A204.1 (cell line): ENCODE results near the gene ZSWIM5.
"Not testable (repeated sequence)": the region's sequence is repeated elsewhere in the genome, so short reads cannot be mapped to it uniquely, and the experiment has no call there.

Experiments
- FAIRE-seq: peaks from 2 replicates; lab custom pipeline; 2012; peaks lifted over from hg19 to GRCh38; lab: Jason Lieb, UNC

ZSWIM5 gene

DNA sequence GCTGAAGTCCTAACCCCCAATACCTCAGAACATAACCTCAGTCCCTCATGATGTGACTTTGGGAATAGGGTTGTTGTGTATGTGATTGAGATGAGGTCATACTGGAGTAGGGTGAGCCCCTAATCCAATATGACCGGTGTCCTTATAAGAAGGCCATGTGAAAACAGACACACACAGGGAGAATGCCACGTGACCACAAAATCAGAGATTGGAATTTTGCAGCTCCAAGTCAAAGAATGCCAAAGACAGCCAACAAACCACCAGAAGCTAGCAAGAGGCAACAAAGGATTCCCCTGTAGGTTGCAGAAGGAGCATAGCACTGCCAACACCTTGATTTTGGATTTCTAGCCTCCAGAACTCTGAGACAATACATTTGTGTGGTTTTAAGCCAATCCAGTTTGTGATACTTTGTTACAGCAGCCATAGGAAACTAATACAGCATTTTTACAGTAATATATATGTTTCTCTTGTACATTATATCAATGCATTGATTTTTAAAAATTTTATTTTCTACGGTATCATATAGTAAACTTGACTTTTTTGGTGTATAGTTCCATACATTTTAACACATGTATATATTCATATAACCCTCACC, 5.4 kb downstream of the ZSWIM5 start:
- no peak for FAIRE-seq

DNA sequence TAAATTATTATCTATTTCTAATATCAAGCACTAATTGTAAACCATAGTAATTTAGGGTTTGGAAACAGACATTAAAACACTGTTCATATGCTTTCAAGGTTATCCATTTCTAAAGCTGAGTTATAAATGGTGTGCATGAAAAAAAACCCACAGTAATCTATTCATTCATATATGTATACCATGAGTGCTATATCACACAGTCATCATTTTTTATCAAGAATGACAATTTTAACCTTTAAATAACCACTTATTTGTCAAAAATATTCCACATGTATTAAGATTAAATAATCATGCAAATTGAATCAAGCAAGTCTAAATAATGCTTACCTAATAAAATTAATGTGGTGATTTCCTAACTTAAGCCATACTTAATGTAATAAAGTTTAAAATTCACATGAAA, 6.0 kb downstream of the ZSWIM5 start:
- no peak for FAIRE-seq

DNA sequence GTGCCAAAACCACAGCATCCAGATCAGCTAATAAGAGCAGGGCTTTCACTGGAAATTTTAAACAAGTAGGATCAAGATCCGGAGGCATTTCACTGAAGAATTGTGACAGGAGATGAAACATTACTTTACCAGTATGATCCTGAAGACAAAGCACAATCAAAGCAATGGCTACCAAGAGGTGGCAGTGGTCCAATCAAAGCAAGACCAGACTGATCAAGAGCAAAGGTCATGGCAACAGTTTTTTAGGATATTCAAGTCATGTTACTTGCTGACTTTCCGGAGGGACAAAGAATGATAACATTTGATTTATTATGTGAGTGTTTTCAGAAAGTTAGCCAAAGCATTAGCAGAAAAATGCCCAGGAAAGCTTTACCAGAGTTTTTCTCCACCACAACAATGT, 8.2 kb downstream of the ZSWIM5 start:
- FAIRE-seq: no peak

DNA sequence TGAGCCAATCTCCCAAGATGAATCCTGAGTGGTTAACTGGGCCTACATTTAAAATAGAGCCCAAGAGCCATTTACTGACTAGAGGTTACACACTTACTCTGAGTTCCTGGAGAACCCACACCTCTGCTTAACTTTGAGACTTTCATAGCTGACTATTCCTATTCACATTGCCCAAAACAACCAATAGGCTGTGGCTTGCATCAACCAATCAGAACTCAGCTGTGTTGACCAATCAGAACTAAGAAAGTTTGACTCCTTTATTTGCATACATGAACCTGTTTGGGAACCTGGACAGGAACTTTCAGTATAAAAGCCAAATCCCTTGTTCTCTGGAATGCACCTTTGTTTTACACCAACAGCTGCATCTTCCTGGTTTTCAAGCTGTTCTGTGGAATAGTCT, 9.5 kb downstream of the ZSWIM5 start:
- FAIRE-seq: no peak

DNA sequence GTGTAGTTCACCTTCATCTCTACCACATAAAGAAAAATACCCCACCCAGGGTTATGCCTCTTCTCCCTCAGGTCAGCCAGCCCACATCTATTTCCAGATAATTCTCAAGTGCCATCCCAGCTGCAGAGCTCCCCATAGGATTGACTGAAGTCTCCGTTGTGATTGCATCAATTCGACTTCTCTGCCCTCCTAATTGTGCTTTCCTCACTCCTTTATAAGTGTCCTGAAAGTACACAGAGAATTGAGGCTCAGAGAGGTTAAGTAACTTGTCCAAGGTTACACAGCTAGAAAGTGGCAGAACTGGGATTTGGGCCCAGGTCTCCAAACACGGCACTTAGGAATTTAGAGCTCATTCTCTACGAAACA, 15.0 kb downstream of the ZSWIM5 start:
- FAIRE-seq: no peak

DNA sequence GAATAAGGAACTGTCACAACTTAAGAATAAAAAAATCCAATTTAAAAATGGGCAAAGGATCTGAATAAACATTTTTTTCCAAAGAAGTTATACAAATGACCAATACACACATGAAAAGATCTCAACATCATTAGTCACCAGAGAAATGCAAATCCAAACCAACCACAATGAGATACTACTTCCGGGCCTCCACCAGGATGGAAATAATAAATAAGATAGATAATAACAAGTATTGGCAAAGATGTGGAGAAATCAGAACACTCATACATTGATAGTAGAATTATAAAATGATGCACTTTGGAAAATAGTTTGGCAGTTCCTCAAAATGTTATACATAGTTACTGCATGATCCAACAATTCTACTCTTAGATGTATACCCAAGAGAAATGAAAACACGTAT, 18.7 kb downstream of the ZSWIM5 start:
- FAIRE-seq: no peak

DNA sequence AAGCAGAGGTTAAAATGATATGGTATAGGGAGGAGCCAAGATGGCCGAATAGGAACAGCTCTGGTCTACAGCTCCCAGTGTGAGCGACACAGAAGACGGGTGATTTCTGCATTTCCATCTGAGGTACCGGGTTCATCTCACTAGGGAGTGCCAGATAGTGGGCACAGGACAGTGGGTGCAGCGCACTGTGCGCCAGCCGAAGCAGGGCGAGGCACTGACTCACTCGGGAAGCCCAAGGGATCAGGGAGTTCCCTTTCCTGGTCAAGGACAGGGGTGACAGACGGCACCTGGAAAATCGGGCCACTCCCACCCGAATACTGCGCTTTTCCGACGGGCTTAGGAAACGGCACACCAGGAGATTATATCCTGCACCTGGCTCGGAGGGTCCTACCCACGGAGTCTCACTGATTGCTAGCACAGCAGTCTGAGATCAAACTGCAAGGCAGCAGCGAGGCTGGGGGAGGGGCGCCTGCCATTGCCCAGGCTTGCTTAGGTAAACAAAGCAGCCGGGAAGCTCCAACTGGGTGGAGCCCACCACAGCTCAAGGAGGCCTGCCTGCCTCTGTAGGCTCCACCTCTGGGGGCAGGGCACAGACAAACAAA, 26.4 kb downstream of the ZSWIM5 start:
- FAIRE-seq: not testable (repeated sequence)

DNA sequence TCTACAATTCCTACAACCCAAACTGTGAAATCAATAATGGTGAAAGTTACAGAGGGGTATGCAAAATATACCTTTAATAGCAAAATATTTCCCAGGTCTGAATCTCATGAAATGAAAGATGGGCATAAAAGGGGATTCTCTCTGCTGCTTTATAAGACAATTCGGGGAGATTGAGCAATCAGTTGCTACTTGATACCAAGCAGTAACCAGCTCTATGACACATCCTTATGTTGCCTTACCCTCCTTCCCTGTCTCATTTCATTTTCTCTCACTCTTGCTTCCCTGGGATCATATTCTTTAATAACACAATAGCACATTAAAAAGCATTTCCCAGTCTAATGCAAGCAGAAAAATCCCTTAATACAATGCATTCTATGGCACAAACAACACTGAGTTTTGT, 29.0 kb downstream of the ZSWIM5 start:
- FAIRE-seq: no peak

DNA sequence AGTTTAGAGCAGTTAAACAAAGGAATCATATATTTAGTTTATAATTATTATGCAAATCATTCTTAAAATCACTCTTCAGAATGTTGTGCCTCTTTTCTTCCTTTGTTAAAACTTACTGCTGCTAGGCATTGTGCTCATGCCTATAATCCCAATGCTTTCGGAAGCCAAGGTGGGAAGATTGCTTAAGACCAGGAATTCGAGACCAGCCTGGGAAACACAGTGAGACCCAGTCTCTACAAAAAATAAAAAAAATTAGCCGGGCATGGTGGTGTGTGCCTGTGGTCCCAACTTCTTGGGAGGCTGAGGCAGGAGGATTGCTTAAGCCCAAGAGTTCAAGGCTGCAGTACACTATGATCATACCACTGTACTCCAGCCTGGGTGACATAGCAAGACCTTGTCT, 33.6 kb downstream of the ZSWIM5 start:
- FAIRE-seq: no peak

DNA sequence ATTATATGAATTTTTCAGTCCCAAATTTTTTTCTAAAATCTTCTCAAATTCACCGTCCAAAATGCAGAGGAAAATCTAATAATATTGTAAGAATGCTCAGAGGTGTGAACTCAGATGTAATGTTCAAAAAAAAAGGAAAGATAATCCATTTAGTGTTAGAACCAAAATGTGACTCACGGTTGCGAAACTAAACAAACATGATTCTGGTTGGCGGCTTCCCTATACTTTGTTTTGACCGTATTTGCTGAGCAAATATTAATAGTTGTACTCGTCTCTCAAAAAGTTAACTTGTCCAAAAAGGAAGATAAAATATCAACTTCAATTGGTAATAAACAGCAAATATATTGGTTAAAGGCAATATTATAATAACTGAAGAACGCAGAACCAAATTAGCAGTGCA, 34.4 kb downstream of the ZSWIM5 start:
- no peak for FAIRE-seq

DNA sequence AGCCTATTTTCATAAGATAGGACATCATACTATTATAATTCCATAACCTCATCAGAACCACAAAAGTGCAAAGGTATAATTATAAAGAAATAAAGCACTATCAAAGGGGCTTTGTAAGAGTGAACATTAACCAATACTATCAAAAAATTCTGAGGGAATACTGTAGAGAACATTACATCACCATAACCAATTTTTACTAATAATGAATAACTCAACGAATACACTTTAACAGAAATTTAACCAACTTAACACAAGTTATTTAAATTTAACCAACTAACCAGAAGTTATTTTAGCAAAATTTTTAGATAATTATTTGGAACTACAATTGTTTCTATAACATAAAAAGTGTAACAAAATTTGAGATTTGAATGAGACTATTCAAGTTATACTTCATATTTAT, 34.8 kb downstream of the ZSWIM5 start:
- peak; percentile 34 for FAIRE-seq

DNA sequence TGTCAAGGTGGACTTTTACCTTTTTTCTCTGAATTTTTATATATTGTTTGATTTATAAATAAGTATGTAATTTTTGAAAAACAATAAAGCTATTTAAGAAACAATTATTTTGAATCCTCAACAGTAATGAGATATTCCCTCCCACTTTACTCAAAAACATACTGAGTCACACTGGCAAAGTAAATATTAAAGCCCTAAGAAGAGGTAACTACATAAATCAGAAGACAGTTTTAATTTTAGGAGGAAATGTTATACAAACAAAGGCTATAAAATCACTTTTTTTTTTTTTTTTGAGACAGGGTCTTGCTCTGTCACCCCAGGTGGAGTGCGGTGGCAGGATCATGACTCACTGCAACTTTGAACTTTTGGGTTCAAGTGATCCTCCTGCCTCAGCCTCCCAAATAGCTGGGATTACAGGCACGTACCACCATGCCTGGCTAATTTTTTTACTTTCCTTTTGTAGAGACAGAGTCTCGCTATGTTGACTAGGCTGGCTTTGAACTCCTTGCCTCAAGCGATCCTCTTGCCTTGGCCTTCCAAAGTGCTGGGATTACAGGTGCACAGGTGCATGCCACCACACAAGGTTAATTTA, 36.2 kb downstream of the ZSWIM5 start:
- peak; percentile 9 for FAIRE-seq

DNA sequence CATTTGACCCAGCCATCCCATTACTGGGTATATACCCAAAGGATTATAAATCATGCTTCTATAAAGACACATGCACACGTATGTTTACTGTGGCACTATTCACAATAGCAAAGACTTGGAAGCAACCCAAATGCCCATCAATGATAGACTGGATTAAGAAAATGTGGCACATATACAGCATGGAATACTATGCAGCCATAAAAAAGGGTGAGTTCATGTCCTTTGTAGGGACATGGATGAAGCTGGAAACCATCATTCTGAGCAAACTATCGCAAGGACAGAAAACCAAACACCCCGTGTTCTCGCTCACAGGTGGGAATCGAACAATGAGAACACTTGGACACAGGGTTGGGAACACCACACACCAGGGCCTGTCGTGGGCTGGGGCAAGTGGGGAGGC, 38.5 kb downstream of the ZSWIM5 start:
- FAIRE-seq: not testable (repeated sequence)

DNA sequence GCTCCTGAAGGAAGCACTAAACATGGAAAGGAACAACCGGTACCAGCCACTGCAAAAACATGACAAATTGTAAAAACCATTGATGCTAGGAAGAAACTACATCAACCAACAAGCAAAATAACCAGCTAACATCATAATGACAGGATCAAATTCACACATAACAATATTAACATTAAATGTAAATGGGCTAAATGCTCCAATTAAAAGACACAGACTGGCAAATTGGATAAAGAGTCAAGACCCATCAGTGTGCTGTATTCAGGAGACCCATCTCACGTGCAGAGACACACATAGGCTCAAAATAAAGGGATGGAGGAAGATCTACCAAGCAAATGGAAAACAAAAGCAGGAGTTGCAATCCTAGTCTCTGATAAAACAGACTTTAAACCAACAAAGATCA, 42.1 kb downstream of the ZSWIM5 start:
- not testable (repeated sequence) for FAIRE-seq

DNA sequence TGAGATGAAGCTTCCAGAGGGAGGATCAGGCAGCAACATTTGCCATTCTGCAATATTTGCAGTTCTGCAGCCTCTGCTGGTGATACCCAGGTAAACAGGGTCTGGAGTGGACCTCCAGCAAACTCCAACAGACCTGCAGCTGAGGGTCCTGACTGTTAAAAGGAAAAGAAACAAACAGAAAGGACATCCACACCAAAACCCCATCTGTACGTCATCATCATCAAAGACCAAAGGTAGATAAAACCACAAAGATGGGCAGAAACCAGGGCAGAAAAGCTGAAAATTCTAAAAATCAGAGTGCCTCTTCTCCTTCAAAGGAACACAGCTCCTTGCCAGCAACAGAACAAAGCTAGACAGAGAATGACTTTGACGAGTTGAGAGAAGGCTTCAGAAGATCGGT, 43.3 kb downstream of the ZSWIM5 start:
- not testable (repeated sequence) for FAIRE-seq

DNA sequence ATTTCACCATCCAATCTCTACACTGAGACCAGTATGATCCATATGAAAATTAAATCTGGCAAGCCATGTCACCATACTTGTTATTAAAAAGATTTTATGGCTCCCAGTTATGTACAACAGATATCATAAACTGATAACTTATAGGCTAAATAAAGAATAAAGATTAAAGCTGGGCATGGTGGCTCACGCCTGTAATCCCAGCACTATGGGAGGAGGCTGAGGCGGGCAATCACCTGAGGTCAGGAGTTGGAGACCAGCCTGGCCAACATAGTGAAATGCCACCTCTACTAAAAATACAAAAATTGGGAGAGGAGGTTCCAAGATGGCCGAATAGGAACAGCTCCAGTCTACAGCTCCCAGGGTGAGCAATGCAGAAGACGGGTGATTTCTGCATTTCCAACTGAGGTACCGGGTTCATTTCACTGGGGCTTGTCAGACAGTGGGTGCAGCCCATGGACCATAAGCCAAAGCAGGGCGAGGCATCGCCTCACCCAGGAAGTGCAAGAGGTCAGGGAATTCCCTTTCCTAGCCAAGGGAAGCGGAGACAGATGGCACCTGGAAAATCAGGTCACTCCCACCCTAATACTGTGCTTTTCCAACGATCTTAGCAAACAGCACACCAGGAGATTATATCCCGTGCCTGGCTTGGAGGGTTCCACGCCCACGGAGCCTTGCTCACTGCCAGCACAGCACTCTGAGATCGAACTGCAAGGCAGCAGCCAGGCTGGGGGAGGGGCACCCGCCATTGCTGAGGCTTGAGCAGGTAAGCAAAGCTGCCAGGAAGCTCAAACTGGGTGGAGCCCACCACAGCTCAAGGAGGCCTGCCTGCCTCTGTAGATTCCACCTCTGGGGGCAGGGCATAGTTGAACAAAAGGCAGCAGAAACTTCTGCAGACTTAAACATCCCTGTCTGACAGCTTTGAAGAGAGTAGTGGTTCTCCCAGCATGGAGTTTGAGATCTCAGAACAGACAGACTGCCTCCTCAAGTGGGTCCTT, 44.1 kb downstream of the ZSWIM5 start:
- not testable (repeated sequence) for FAIRE-seq

DNA sequence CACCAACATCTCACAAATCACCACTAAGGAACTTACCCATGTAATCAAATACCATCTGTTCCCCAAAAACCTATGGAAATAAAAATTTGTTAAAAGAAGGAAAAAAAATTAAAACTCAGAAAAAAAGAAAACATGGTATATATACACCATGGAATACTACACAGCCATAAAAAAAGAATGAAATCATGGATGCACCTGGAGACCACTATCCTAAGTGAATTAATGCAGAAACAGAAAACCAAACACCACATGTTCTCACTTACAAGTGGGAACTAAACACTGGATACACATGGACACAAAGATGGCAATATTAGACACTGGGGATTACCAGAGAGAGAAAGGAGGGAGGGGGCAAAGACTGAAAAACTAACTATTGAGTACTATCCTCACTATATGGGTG, 50.4 kb downstream of the ZSWIM5 start:
- FAIRE-seq: no peak

DNA sequence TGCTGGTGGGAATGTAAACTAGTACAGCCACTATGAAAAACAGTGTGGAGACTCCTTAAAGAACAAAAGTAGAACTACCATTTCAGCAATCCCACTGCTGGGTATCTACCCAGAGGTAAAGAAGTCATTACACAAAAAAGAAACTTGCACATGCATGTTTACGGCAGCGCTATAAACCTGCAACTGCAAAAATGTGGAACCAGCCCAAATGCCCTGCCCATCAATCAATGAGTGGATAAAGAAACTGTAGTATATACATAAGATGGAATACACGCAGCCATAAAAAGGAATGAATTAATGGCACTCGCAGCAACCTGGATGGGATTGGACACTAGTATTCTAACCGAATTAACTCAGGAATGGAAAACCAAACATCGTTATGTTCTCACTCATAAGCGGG, 51.0 kb downstream of the ZSWIM5 start:
- FAIRE-seq: no peak

DNA sequence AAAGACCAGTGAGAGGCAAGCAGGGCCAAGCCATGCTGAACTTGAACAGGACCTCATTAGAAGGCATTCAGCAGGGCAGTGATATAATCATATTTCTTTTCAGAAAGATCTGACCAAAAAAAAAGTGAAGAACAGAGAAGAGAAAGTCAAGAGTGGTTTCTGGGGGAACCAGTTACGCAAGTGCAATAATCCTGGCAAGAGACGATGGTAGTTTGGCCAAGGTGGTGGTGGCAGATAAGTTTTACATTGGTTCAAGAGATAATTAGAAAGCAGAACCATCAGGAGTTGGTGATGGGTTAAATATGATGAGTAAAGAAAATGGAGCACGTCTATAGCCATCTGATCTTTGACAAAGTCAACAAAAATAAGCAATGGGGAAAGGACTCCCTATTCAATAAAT, 54.3 kb downstream of the ZSWIM5 start:
- FAIRE-seq: no peak

DNA sequence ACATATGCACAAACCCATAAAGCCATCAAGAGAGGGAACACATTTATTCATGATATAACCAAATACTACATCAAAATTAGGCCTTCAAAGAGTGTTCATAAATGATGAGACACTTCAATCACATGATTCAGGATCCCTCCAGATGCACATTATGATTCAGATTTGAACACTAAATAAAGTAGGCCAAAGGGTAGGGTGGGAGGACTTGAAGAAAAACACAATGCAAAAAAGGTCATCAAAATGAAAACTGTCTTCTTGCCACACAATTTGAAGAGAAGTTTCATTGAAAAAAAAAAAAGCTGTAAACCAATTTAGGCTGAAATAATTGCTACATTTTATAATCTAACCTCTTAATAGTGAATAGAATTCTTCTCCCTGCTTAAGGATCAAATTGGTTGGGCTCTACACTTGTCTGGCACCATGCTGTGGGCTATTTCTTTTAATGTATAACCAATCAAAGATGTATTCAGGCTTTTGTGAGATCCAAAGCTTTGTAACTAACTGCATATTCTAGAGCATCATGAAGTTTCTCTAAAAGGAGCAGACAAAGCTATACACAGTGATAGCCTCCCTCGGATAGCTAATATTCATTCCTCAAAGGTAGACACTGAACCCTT, 58.1 kb downstream of the ZSWIM5 start:
- FAIRE-seq: no peak

DNA sequence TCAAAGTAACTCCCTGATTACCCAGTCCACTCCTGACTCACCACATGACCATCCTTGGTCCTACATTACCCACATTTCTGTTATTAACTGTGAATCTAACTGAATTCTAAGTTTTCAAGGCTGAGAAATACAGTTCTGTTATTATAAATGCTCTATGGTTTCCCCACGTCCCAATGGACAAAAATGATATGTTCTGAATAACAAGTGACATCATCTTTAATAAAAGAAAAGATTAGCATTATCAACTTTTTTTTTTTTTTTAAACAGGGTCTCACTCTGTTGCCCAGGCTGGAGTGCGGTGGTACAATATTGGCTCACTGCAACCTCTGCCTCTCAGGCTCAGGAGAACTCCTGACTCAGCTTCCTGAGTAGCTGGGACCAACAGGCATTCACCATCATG, 59.6 kb downstream of the ZSWIM5 start:
- FAIRE-seq: no peak

DNA sequence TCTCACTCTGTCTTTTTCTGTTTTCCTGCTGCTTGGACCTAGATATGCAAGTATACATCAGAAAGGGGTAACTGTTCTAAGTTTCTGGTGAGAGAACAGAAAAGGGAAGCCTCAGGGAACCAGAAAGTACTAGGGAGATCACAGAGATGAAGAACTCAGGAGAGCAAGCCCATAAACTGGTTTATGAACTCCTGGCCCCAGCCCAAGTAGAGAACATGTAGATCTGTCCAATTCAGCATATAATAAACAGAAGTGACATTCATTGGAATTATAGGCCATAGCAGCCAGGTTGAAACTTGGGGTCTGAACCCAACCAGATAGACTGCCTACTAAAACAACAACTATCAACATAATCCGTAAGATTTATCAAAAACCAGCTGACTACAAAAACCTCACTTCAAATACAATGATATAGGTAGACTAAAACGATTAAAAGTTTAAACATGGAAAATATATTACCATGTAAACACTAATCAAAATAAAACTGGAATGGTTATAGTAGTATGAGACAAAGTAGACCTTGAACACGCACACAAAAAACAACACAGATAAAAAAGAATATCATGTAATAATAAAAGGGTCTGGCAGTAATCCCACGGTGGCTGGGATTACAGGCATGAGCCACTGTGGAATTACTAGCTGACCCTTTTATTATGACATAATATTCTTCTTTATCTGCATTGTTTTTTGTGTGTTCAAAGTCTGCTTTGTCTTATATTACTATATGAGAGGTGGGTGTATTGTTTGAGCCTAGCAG, 65.0 kb downstream of the ZSWIM5 start:
- FAIRE-seq: no peak
